D341Med (cell line): Measurements from ENCODE around the gene UBE2H.
A peak's percentile ranks its signal among the peaks of the same experiment; 100 is the strongest.
"Not testable (repeated sequence)": the region's sequence is repeated elsewhere in the genome, so short reads cannot be mapped to it uniquely, and the experiment has no call there.

Source experiments
- DNase-seq: peaks from one replicate; pipeline ENCODE4 v3.0.0; 2012; ENCODE audit warnings: low spot score

The UBE2H gene

DNA sequence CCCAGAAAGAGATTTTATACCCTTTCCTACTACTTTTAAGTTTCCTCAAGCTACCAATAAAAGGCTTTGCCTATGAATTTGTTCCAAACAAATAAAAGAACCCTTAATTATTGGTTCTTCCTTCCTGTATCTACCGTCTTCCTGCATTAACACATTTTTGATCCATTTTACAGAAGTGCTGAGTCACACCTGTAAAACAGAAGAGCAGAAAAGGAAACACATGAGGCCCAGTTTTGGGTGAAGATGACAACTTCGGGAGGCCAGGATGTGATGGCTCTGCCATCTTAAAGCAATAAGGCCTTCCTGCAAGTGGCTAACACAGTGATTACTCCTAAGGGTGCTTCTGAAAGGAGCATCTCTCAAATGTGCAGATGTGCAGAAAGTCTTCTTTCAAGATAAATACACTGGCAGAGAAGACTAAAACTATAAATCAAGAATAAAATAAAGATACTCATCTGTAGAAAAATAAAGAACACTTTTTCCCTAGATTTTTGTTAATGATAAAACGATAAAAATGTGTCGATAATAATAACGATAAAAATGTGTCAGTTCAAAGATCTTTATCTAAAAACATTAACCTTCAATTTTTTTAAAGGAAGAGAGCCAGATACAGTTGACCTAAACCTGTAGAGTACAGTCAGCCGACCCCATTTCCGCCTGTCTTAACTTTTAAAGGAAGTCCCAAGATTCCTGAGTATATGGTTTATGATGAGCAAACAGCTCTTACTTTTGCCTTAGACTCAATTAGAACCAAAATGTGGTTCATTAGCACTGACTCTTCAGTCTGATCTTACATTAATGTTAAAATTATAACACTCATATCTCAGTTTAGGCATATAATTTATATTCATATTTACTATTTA lies 108.6 kb downstream of the UBE2H start:
- DNase-seq: no peak

DNA sequence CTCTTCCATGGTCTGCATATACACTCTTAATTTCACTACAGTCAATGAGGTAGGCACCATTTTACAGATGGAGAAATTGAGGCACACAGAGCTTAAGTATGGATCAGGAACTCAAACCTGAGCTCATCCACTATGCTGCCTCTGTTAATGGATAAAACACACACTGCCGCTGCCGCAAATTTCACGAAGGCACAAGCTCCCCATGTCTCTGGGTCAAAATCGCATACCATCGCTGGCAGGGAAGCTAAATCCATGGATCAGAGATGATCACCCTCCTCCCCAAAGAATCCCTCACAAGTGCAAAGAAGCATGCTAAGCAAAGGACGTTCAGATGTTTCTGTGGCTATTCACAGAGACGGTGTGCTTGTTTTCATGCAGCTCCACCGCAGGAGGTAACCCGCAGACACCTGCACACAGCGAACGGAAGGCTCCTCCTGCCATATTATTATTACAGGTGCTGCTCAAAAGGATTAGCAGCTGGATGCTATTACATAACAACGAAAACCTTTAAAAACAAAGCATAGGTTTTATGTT lies 109.3 kb downstream of the UBE2H start:
- no peak for DNase-seq

DNA sequence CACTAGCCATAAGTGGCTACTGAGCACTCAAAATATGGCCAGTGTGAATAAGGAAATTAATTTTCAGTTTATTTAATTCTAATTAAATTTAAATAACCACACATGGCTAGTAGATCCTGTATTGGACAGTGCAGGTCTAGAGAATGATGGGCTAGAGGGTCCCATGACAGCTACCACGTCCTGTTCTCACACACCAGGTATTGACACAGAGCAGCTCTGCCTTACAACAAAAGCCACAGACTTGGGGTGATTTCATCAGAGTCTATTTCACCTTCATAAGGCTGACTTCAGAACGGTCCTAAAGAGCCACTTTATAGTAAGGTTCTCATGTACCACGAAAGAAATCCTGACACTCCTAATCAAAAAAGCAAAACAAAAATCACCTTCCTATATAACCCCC lies 111.3 kb downstream of the UBE2H start:
- no peak for DNase-seq

DNA sequence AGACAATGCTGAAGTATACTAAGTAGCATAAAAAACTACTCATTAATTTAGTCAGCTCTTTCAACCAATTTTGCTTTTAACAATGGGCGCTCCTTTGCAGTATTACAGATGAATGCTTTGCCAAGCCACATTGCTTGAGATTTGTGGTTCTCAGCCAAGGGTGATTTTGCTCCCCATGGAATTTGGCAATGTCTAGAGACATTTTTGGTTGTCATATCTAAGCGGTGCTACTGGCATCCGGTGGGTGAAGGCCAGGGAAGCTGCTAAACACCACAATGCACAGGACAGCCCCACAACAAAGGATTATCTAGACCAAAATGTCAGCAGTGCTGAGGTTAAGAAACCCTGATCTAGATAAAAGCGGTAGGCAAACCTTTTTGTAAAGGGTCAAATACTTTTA lies 112.0 kb downstream of the UBE2H start:
- no peak for DNase-seq

DNA sequence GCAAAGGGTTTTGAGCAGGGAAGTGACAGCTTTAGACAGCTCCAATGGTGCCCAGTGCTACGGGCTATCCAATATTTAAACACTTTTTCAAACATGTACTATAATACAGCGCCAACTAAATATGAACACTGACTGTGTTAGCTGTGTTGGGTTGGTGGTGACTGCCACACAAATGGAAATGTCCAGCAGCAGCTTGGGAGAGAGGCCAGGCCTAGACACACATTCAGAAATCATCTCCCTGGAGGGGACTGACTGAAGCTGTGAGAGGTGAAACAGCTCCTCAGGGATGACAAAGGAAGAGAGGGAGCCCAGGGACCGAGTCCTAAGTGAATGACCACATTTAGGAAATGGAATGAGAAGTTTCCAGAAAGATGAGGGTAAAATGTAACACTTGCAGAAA lies 115.8 kb downstream of the UBE2H start:
- DNase-seq: no peak

DNA sequence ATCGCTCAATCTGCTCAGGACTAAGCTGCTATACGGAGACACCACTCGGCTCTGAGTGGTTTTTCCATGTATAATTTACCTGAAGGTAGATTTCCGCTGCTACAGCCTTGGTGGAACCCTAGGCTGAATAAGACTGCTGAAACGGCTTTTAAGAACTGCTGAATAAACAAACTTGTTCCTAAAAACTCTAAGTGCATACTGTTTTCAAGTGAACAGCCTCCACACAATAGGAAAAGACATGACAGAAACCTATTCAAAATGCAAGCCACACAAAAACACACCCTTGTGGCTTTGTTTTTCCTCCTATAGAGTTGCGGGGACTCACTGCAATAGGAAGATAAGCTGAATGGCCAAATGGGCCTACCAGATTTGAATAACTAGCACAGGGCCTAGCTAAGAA lies 117.2 kb downstream of the UBE2H start:
- no peak for DNase-seq

DNA sequence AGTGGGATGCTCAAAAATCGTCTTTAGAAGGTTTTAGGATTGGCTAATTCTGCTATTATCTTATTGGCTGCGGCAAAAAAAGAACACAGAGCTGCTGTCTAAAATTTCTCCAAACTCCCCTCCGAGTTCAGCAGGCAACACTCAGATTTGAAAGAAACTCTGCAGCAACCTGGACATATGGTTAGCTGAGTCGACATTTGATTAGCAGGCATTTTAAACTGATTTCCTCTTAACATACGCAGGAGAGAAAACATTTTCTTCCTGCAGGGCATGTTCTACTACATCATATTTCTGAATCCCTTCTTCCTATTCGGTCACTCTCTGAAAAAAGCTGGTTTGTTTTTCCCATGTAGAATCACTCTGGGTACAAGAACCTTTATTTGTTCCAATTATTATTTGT lies 119.4 kb downstream of the UBE2H start:
- not testable (repeated sequence) for DNase-seq

DNA sequence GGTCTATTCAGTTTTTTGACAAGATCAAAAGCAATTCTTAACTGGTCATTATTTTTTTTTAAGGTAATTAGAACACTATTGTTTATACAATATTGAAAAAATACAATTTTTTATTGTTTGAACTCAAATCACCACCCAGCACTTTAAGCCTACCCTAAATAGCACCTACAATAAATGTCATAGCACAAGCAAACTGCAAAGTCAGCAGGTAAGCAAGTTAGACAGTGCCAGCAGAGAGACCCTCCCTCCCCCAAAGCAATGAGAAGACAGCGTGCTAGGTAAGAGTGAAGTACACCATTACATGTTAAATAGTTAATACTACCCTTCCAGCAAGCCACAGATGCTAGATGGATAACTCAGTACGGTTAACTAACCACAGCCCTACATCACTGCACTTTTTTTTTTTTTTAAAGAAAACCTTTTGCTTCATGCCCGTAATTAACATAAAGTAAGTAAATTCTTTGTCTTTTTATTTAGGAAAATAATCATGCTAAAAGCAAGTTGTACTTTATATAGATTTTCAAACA lies 120.0 kb downstream of the UBE2H start:
- no peak for DNase-seq

DNA sequence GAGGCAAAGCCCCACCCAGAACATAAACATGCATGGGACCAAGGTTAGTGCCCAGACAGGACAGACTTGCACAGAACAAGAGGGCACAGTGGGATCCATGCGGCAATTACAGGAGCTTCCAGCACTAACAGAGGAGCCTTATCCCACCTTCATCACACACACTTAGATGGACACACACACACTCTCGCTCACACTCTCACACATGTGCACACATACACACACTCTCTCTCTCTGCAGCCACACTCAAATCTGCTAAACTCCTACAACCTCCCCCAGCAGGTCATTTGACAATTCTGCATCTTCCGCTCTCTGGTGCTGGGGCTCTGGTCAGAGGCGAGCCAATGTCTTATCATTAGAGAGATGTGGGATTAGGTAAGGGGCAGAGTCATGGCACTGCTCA lies 120.5 kb downstream of the UBE2H start:
- no peak for DNase-seq

DNA sequence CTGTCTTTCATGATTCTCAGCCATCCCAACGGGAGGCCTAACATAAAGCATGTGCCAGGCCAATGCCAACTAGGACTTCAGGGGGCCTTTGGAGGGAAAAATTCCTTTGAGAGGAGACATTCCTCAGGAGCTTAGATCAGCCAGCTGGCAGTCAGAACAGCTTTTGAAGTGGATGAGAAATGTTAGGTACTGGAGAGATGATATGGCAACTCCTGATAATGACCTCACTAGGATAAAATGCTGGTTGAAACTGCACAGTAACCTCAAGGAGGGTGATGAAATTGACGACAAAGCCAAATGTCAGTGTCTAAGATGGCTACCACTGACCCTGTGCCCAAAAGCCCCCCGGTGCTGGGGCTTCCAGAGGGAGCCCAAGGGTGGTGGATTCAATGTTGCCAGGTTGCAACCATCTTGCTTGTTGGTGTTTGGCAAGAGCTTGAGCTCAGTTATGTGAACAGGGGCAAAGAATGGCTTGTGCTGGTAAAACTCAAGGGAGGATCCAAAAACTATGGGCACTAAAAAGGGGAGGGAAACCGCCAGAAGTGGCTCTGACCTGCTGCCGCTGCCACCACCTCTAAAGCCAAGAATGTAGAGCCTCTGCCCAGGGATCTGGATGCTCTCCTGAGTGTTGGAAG lies 121.2 kb downstream of the UBE2H start:
- DNase-seq: no peak

DNA sequence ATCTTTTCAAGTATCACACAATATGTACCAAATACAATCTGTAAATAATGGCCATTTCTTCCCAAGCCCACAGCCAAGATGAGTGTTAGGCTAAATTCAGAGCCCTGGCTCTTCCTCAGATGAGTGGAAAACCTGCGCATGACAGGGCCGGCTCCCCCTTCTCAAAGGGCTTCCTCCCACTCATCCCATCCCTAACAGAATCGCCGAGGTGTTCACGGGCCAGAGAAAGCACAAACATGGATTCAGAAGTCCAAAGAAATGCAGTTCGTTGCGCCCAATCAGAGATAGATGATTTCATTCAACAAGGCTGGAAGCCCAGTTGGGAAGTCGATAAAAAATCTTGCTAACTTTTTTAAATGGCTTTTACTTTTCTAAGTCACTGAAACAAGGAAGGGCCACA lies 121.8 kb downstream of the UBE2H start:
- DNase-seq: no peak

DNA sequence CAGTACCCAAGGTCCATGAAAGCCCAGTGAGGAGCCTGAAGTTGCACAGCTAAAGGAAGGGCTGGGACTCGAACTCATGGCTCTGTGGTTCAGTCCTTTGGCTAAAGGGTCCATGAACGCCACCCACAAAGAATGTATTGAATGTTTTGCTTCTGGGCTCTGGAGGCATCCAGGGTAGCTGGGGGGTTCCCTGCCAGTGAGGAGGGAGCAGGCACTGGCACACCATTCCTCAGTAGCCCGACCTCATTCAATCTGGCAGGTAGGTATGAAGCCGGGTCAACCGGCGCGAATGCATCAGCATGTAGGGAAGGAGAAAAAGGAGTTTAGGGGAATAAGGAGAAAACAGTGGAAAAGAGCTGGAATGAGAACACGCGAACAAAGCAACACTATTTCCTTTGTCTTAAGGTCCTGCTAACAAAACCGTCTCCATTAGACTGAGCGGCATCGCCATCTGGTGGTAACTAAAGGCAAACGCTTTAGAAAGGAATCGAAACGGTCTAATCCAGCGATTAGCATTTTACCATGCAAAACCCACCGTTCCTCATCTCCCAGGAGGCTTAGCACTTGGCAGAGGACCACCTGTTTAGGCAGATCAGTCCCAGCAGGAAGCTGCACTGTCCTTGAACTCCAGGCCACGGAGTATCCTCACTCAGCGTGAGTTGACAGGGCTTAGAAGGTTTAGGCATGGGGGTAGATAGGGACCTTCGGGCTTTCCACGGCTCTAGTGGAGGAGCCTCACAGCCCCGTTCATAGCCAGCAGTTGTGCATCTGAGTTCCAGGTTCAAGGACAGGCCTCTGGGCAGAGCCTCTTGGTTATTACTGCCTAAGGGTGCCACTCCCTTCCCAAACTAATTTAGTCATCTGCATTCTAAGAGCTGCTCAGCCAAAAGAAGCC lies 122.8 kb downstream of the UBE2H start:
- peak; percentile 76 for DNase-seq

DNA sequence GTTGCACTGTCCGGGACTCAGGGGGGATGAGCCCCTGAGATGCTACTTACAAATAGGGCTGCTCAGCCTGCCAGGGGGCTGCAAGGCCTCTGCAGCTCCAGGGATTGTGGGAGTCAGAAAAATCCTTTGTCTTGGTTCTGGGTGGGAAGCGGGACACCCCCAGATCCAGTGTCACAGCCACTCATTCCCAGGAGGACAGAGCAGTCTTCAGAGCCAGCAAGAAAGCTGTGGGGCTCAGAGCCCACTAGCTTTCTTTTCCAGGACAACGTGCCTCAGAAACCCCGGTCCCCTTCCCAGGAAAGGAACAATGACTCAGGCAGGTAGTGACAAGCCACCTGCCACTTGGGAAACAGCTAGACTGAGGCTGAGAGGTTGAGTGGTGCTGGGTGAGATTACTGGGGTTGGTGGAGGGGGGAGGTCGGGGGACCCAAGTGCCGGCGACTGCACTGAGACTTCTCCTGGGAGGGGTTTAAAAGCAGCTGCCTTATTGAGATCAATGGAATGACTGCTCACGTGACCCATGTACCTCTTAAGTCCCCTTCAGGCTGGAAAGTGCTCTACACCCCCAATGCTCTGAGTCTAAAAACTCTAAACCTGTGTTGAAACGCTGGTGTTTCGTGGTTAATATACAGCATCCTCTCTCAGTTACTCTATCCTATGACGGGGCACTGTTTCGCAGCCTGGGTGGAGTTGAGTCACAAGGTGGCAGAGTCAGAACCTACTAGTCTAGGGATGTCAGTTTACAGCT lies 123.6 kb downstream of the UBE2H start:
- DNase-seq: no peak

DNA sequence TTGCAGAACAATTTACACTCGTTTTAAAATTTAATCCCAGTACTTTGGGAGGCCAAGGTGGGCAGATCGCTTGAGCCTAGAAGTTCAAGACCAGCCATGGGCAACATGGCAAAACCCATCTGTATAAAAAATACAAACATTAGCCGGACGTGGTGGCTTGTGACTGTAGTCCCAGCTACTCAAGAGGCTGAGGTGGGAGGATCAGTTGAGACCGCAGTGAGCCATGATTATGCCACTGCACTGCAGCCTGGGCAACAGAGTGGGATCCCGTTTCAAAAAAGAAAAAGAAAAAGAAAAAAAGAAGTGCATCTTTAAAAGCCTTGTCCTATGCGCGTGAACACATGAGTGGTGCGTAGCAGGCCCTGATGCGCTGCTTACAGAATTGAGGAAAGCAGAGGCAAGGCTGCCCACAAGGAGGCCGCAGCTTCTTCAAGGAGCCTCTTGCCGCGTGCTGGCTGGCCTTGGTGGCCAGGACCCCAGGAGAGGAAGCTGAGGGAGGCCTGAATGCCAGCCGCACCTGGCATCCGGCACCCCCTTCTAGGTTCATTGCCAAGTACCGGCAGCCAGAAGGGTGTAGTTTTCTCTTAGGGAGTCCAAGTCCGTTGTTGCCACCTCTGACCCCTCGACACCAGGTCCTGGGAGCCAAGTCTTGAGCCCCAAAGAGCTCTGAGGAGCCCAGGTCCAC lies 124.5 kb downstream of the UBE2H start:
- no peak for DNase-seq

DNA sequence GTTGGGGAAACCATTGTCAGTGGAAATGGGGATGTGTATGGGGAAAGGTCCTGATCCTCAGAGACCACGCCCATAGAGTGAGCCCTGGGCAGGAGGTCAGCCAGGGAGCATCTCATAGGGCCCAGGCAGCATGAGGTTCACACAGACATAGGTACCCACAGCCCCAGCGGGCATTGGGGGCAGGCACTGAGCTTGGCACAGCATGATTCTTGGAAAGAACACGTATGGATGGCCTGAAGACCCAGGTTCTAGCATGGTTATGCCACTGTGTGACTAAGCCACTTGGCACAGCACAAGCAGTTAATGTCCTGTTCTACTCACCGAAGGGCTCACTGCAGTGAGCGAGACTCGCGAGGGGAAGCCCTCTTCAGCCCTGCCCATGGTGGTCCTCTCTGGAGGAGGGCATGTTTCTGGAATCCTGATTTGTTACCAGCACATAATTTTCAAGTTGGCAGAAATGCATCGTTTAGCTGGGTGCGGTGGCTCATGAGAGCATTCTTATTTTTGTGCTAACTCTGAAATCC lies 125.2 kb downstream of the UBE2H start:
- no peak for DNase-seq

DNA sequence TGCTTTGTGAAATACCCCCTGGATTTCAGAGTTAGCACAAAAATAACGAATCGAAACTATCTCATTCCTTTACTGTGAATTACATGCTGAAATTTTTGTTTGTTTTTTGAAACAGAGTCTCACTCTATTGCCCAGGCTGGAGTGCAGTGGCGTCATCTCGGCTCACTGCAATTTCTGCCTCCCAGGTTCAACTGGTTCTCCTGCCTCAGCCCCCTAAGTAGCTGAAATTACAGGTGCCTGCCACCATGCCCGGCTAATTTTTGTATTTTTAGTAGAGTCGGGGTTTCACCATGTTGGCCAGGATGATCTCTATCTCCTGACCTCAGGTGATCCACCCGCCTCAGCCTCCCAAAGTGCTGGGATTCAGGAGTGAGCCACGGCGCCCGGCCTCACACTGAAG lies 125.9 kb downstream of the UBE2H start:
- DNase-seq: not testable (repeated sequence)

DNA sequence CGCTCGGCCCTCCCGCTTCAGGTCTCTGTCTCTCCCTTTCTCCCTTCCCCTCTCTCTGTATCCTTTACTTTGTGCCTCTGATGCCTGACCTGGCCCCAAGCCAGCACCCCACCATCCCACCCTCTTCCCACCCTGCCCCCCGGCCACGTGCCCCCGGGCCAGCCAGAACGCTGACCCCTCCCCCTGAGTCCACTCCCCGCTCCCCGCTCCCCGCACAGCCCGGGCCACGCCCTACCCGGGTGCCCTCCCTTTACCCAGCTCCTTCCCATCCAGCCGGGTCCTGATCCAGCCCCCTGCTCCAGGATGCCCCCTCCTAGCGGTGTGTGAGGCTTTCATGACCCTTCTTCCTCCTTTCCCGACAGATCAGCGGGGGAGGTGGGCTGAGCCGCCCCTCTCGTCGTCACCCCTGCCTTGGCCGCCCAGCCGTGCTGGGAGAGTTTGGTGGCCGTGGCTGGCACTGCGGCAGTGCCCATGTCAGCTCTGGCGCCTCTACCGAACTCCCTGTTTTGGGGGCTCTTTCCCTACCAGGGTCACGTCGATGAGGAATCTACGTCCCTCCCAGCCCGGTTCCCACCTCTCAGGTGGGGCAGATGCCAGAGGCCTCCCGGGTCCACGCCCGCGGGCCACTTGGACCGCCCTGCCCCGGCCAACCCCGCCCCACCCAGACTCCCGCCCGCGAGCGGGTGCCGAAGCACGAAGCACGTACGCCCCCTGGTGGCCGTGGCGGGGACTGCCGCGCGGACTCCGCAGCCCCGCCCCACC lies 127.4 kb downstream of the UBE2H start:
- DNase-seq: peak; percentile 93

DNA sequence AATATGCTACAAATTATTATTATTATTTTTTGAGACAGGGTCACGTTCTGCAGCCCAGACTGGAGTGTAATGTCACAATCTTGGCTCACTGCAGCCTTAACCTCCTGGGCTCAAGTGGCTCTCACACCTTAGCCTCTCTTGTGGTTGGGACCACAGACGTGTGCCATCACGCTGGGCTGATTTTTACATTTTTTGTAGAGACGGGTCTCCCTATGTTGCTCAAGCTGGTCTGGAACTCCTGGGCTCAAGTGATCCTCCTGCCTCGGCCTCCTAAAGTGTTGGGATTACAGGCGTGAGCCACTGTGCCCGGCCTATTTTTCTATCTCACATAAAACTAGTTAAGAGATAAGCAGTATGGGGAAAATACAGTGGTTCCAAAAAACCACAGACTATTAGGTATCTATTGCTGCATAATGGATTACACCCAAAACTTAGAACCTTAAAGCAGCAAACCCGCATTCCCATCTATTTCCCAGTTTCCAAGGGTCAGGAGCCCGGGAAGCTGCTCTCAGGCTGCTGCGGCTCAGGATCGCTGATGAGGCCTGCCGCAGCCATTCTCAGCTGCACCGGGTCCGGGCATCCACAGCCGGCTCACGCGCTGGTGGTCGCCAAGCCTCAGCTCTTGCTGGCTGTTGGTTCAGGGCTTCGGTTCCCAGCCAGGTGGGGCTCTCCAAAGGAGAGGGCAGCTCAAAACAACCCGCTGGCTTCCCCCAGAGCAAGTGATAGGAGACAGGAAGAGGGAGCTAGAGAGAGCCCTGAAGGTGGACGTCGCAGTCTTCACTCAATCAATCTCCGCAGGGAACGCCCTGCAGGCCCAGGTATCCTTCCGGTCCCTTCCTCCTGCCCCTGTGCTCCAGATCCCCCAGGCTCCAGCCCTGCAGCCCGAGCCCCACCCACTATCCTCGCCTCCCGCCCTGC lies 128.2 kb downstream of the UBE2H start:
- DNase-seq: peak; percentile 86

DNA sequence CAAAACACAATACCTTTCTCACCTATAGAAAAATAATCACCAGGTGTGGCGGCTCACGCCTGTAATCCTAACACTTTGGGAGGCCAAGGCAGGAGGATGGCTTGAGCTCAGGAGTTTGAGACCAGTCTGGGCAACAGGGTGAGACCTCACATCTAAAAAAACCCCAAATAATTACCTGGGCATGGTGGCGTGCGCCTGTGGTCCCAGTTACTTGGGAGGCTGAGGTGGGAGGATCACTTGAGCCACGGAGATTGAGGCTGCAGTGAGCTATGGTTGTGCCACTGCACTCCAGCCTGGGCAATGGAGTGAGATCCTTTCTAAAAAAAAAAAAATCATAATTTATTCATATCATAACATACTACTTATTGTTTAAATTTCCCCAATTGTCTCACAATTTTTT lies 129.6 kb downstream of the UBE2H start:
- DNase-seq: not testable (repeated sequence)
